Suprapubic skin (tissue), 4 donors: ENCODE results near the gene CCDC63. TPM values are rescaled to one million over a fixed set of nuclear protein-coding genes. Genes with fewer than 3 reads are reported as not detected.

Source experiments
- DNase-seq, 2 donors: peaks; one replicate each; pipeline ENCODE4 v3.0.0-alpha.2; 2019; ENCODE audit warnings: low spot score in 2 of 2
- H3K27ac ChIP-seq: fragments of 200-600 bp; sonication (generic); one replicate; pipeline ENCODE4 v1.5.1; 2019
- H3K27me3 ChIP-seq: fragments of 200-600 bp; sonication (generic); one replicate; pipeline ENCODE4 v1.5.1; 2019
- H3K36me3 ChIP-seq: fragments of 200-600 bp; sonication (generic); one replicate; pipeline ENCODE4 v1.5.1; 2019
- H3K4me1 ChIP-seq: fragments of 200-600 bp; sonication (generic); one replicate; pipeline ENCODE4 v1.5.1; 2019
- H3K4me3 ChIP-seq: fragments of 200-600 bp; sonication (generic); one replicate; pipeline ENCODE4 v1.5.1; 2019; ENCODE audit warnings: mild to moderate bottlenecking
- H3K9me3 ChIP-seq: fragments of 200-600 bp; sonication (generic); one replicate; pipeline ENCODE4 v1.5.1; 2019
- EP300 ChIP-seq: sonication (generic); formaldehyde crosslinking; IDR thresholded peaks from one replicate; pipeline ENCODE4 v1.6.1; 2017; ENCODE audit warnings: antibody characterized with exemption
- POLR2A ChIP-seq, 2 donors: fragments of 450-650 bp; IDR thresholded peaks; one replicate each; pipeline ENCODE4 v1.6.1; 2017; ENCODE audit warnings: antibody characterized with exemption in 2 of 2, mild to moderate bottlenecking in 2 of 2, moderate library complexity in 2 of 2
- POLR2AphosphoS5 ChIP-seq, 3 donors: sonication (generic); formaldehyde crosslinking; IDR thresholded peaks; one replicate each; pipeline ENCODE4 v1.6.1; 2017; ENCODE audit warnings: antibody characterized with exemption in 3 of 3
- WGBS: methylation state at CpG from one replicate; pipeline ENCODE4 v1.1.5; 2018; 5-methylcytosine and 5-hydroxymethylcytosine counted together
- total RNA-seq, 4 donors: library from RNA; depleted of rRNA; stranded (reverse); fragments of >200 nt; gene quantifications; one replicate each; pipeline ENCODE4 v1.1.0, GENCODE V29; 2016
- TF ChIP-seq, protein P1 (sequence below), 2 donors: fragments of 200-600 bp in 1 of 2; fragments of 450-650 bp in 1 of 2; sonication (generic) in 1 of 2; IDR thresholded peaks; one replicate each; pipeline ENCODE4 v1.5.1; 2016 to 2019; ENCODE audit warnings: antibody characterized with exemption in 2 of 2, mild to moderate bottlenecking in 1 of 2, moderate library complexity in 1 of 2

Gene CCDC63
- total RNA-seq, 4 donors from 2014 or later = not detected

DNA sequence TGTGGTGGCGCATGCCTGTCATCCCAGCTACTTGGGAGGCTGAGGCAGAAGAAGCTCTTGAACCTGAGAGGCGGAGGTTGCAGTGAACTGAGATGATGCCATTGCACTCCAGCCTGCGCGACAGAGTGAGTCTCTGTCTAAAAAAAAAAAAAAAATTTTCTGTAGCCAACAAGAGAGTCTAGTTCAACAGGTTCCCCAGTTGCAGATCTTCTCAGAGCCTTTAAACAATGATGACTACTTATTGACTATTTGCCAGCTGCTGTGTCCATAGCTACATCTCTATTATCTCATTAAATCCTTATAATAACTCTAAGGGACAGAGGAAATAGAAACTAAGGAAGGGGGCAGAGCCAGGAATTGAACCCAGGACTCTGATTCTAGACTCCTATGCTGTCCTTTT lies 88.8 kb downstream of the CCDC63 start:
- H3K36me3 ChIP-seq = no peaks in the 10 kb centered on the region
- H3K27me3 ChIP-seq = peaks cover 34% of the 10 kb centered on the region

GRCh38 chr12:110936367-110937103 lies 89.7 kb downstream of the CCDC63 start:
- no peaks in the 10 kb centered on the region for H3K9me3 ChIP-seq
- 28% methylated on average over 13 of the region's 13 CpGs for WGBS
- peaks cover 5% of the 10 kb centered on the region for H3K4me1 ChIP-seq
- peaks cover 37% of the 10 kb centered on the region for H3K27me3 ChIP-seq
- no peak for TF ChIP-seq POLR2AphosphoS5 (IDR thresholded peaks at IDR 0.05)
- no peak for TF ChIP-seq EP300
- TF ChIP-seq POLR2A (IDR thresholded peaks at IDR 0.05) = no peak
- TF ChIP-seq, protein P1, sequence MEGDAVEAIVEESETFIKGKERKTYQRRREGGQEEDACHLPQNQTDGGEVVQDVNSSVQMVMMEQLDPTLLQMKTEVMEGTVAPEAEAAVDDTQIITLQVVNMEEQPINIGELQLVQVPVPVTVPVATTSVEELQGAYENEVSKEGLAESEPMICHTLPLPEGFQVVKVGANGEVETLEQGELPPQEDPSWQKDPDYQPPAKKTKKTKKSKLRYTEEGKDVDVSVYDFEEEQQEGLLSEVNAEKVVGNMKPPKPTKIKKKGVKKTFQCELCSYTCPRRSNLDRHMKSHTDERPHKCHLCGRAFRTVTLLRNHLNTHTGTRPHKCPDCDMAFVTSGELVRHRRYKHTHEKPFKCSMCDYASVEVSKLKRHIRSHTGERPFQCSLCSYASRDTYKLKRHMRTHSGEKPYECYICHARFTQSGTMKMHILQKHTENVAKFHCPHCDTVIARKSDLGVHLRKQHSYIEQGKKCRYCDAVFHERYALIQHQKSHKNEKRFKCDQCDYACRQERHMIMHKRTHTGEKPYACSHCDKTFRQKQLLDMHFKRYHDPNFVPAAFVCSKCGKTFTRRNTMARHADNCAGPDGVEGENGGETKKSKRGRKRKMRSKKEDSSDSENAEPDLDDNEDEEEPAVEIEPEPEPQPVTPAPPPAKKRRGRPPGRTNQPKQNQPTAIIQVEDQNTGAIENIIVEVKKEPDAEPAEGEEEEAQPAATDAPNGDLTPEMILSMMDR (IDR thresholded peaks at IDR 0.05) = no peak
- no peak overlapping the region for H3K27ac ChIP-seq
- no peak overlapping the region for H3K4me3 ChIP-seq
- DNase-seq = no peak
- no peaks in the 10 kb centered on the region for H3K36me3 ChIP-seq

More for the DNA sequence above, 88.8 kb downstream of the CCDC63 start:
- H3K4me3 ChIP-seq = no peak overlapping the region
- no peaks in the 10 kb centered on the region for H3K9me3 ChIP-seq
- DNase-seq = no peak
- 94% methylated on average over 4 of the region's 4 CpGs for WGBS
- peaks cover 5% of the 10 kb centered on the region for H3K4me1 ChIP-seq
- TF ChIP-seq, protein P1 (IDR thresholded peaks at IDR 0.05) = no peak
- TF ChIP-seq POLR2AphosphoS5 (IDR thresholded peaks at IDR 0.05) (no peak), POLR2A (IDR thresholded peaks at IDR 0.05) (no peak), EP300 (no peak)
- H3K27ac ChIP-seq = no peak overlapping the region

- 4% methylated on average over 21 of the region's 21 CpGs for WGBS
- Histone ChIP-seq H3K4me1 (peaks cover 5% of the 10 kb centered on the region), H3K4me3 (no peak overlapping the region), H3K27ac (no peak overlapping the region), H3K27me3 (peaks cover 31% of the 10 kb centered on the region), H3K9me3 (no peaks in the 10 kb centered on the region), H3K36me3 (no peaks in the 10 kb centered on the region)
- TF ChIP-seq EP300 = no peak
- TF ChIP-seq, protein P1 (IDR thresholded peaks at IDR 0.05) = peak; percentile 70 to 87
- no peak for DNase-seq
Measured at GRCh38 chr12:110937104-110937641, 90.4 kb downstream of the CCDC63 start.

GRCh38 chr12:110940296-110940695 lies 93.5 kb downstream of the CCDC63 start:
- Histone ChIP-seq H3K4me1 (peaks cover 5% of the 10 kb centered on the region), H3K9me3 (no peaks in the 10 kb centered on the region), H3K36me3 (no peaks in the 10 kb centered on the region), H3K27ac (no peak overlapping the region), H3K4me3 (no peak overlapping the region), H3K27me3 (peaks cover 35% of the 10 kb centered on the region)
- 95% methylated on average over 4 of the region's 4 CpGs for WGBS
- TF ChIP-seq POLR2AphosphoS5 (IDR thresholded peaks at IDR 0.05) (no peak), EP300 (no peak), POLR2A (IDR thresholded peaks at IDR 0.05) (no peak)
- TF ChIP-seq, protein P1 (IDR thresholded peaks at IDR 0.05) = no peak
- DNase-seq = no peak

DNA sequence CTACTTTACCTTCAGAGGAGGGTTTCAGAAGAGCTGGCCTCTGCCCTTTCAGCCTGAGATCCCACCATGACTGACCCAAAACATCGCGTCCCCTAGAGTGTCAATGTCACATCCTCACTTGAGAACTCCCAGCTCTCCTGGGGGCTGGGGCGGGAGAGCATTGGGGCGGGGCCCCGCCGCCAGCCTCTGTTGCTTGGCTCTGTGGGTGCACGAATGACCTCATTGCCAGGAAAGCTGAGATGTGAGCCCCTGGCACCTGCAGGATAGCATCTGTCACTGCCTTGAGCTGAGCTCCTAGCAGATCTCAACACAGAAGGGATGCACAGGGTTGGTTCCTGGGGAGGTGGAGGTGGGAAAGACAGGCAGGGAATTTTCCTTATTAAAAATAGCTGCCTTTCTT lies 94.1 kb downstream of the CCDC63 start:
- WGBS = 71% methylated on average over 7 of the region's 7 CpGs
- H3K27me3 ChIP-seq = peaks cover 35% of the 10 kb centered on the region
- H3K36me3 ChIP-seq = no peaks in the 10 kb centered on the region
- peaks cover 5% of the 10 kb centered on the region for H3K4me1 ChIP-seq
- DNase-seq = no peak
- TF ChIP-seq POLR2AphosphoS5 (IDR thresholded peaks at IDR 0.05) (no peak), EP300 (no peak), POLR2A (IDR thresholded peaks at IDR 0.05) (no peak)
- TF ChIP-seq, protein P1 (IDR thresholded peaks at IDR 0.05) = no peak
- no peaks in the 10 kb centered on the region for H3K9me3 ChIP-seq
- H3K27ac ChIP-seq = no peak overlapping the region
- no peak overlapping the region for H3K4me3 ChIP-seq
